ENCODE results near the gene C1orf174.

C1orf174 gene

DNA sequence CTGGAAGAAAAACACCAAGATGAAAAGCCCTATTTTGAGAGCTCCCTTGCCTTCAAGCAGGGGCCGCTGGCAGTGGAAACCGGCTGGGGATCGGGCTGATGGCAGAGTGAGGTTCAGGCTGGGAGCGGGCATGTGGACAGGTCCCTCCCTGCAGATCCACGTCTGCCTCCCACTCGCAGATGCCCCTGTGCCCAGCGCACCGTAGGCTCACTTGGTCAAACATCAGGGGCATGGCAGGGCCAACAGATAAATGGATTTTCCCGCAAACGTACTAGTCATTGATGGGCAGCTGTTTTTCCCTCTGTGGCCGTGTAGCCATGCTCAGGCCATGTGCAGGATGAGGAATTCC lies 6.6 kb upstream of the C1orf174 start:
- Mint-ChIP-seq H3K9me3 (no peaks in the 10 kb centered on the region), H3K4me3 (no peak overlapping the region), H3K36me3 (no peaks in the 10 kb centered on the region)

DNA sequence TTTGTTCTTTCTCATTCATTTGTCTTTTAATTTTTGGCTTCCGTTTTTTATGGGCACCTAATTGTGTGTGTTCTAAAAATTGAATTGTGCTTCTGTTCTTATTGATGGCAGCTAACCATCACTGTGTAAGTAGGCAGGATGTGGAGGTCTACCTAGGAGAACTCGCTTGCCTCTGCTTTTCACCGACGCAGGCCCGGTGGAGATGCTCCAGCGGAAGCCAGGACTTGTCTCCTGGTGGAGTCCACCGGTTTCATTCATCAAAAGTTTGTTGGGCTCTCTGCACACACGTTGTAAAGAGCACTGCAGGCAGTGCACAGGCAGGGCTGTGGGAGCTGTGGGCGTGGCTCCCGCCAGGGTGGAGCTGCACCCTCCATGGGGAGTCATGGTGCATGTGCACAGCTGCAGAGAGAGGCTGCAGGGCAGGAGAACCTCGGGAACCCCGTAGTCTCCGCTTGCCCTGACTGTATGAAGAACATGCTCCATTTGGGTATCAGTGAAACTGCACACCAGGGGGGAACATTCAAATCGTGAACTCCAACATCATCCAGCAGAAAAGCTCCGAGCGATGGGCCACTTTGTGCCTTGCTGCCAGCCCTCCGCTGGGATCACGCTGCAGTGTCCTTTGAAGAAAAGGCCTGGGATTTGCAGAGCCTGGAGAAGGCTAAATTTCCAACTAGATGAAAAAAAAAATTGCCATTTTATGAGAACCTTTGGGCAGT lies 6.0 kb upstream of the C1orf174 start:
- H3K27ac Mint-ChIP-seq: no peak overlapping the region
- H3K4me1 Mint-ChIP-seq: peaks cover 28% of the 10 kb centered on the region
- no peaks in the 10 kb centered on the region for H3K27me3 Mint-ChIP-seq
- no peaks in the 10 kb centered on the region for H3K36me3 Mint-ChIP-seq
- H3K9me3 Mint-ChIP-seq: no peaks in the 10 kb centered on the region
- no peak overlapping the region for H3K4me3 Mint-ChIP-seq

More for the DNA sequence above, 6.6 kb upstream of the C1orf174 start:
- H3K27me3 Mint-ChIP-seq: no peaks in the 10 kb centered on the region
- H3K27ac Mint-ChIP-seq: no peak overlapping the region
- peaks cover 28% of the 10 kb centered on the region for H3K4me1 Mint-ChIP-seq

DNA sequence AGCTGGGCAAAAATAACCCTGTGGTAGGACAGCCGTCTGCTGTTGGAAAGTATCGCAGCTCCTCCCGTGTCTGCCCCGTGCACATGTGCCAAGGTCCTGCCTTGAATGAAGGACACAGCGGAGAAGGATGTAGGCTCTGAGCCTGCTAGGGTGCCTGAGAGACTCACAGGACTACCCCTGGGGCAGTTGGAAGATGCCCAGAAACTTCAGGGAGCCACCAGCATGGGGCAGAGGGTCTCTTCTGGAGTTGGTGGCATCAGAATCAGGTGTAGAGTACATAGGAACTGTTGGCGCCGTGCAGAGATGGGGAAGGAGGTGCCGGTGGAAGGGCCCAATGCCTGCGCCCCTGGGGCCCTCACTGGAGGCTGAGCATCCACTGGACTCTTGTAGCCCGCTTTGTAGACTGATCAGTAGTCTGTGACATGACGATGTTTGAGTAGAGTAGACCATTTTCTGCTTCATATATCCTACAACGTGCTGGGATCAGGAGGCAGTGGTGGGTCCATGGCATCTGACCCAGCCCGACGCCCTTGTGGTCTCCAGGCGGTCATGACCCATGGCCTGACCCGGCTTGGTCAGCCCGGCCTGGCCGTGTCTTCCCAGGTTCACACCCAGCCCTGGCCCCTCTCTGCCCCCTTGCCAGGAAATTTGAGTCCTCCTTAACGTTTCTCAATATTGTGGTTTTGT lies 5.3 kb upstream of the C1orf174 start:
- Mint-ChIP-seq H3K27me3 (no peaks in the 10 kb centered on the region), H3K27ac (peak overlapping the region; percentile 51), H3K36me3 (no peaks in the 10 kb centered on the region), H3K4me3 (no peak overlapping the region), H3K4me1 (peaks cover 25% of the 10 kb centered on the region), H3K9me3 (no peaks in the 10 kb centered on the region)

DNA sequence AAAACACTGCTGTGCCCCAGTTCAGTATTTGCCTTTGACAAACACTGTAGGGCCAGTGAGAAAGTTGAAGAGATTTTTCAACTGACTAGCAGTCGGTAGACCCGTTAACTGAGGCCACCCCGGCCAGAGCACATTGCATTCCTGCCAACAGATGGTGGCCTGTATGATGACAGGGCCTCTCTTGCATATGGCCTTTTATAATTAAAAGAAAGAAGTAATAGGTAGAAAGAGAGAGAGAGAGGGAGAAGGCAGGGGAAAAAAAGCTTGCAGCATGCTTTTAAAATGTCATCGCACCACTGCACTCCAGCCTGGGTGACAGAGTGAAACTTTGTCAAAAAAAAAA lies 4.7 kb upstream of the C1orf174 start:
- no peaks in the 10 kb centered on the region for H3K27me3 Mint-ChIP-seq
- H3K27ac Mint-ChIP-seq: no peak overlapping the region
- peaks cover 25% of the 10 kb centered on the region for H3K4me1 Mint-ChIP-seq
- no peaks in the 10 kb centered on the region for H3K9me3 Mint-ChIP-seq
- H3K36me3 Mint-ChIP-seq: no peaks in the 10 kb centered on the region
- H3K4me3 Mint-ChIP-seq: no peak overlapping the region

DNA sequence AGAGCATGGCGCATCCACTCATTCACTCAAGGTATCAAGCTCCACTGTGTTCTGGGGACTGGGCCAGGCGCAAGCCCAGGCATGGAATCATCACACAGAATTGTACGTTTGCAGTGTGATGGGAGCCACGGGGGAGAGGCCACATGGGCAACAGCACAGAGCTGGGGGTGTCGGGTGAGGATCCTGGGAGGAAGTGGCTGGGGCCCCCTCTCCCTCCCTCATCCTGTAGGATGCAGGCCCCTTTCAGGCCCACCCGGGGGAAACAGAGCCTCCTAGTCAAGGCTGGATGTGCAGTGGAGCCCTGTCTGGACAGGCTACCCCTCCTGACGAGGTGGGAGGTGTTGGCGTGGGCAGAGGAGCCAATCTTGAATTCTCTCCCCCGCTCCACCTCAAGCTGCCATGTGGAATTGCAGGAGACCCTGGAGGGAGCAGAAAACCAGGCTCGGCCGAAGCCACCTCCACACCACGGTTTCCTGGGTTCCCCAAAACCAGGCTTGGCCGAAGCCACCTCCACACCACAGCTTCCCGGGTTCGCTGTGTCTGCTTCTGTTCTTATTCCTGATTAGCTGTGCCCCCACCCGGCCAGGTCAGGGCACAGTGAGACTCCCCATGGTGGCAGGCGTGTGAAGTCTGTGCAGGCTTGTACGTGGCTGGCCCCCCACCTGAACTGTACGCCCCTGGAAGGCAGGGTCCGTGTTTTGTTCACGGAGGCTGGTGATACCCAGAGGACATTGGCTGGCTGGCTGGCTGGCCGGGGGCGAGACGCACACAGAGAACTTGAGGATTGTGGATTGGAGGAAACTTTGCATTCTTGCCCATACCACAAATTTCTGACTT lies 4.2 kb upstream of the C1orf174 start:
- no peak overlapping the region for H3K4me3 Mint-ChIP-seq
- H3K27me3 Mint-ChIP-seq: no peaks in the 10 kb centered on the region
- peaks cover 26% of the 10 kb centered on the region for H3K4me1 Mint-ChIP-seq
- no peaks in the 10 kb centered on the region for H3K36me3 Mint-ChIP-seq
- H3K27ac Mint-ChIP-seq: no peak overlapping the region
- no peaks in the 10 kb centered on the region for H3K9me3 Mint-ChIP-seq

DNA sequence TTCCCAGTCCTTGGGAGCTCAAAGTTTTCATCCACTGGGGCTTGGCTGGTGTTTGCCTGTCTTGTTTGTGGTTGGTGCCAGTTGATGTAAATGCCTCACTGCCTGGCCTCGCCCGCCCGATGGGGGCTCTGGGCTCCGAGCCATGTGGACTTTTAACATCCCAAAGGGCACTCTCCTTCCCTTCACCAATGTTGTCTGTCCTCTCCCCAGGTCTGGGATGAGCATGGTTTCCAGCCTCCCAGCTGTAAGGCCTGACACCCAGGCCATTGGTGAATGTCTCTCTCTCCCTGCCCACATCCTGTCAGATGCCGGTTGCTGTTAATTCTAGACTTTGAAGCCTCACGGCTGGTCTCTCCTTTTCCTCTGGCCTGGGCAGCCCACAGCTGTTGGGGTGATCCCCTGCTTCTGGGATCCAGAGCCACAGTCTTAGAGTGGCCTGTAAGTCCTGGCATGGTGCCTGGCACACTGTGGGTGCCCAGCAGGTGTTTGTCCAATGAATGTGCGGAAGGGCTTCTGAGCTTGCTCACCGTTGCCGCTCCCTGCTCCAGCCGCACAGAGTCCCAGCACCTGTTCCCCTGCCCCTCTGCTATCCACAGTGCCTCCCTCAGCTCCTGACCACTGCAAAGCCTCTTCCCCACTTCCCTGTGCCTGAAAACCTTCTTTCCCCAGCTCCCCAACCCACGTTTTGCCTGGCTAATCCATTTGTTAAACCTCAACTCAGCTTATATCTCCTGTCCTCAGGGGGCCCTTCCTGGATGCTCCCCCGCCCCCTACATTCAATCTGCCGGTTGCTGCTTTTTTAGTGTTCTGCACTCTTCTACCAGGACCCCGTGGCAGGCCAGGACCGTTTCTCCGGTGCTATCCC lies 3.3 kb upstream of the C1orf174 start:
- Mint-ChIP-seq H3K27me3 (no peaks in the 10 kb centered on the region), H3K4me3 (peak overlapping the region; percentile 49), H3K9me3 (peaks cover 6% of the 10 kb centered on the region), H3K27ac (peak overlapping the region; percentile 87), H3K36me3 (peaks cover 6% of the 10 kb centered on the region), H3K4me1 (peaks cover 34% of the 10 kb centered on the region)

DNA sequence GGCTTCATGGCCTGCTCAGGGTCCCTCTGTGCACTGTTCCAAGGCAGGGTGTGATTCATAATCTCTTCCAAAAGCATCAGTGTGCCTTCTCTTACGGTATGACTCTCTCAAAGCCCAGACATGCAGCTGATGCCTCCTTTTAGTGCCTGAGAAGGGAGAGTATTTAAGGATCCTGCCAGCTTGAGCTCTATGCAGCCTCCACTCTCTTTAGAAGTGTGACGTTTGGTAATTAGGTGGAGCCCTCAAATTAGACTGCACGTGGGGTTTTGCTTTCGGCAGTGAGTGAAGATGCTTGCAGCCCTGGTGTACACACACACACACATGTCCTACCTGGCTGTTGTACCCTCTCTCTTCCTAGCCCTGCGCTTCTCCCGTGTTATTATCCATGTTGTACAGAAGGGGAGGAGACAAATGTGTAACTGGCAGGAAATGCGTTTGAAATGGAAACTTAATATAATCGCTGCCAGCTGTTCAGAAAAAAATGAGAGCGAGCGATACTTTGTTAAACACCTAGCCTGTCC lies 2.6 kb upstream of the C1orf174 start:
- Mint-ChIP-seq H3K4me3 (peak overlapping the region; percentile 68), H3K4me1 (peaks cover 41% of the 10 kb centered on the region), H3K36me3 (peaks cover 6% of the 10 kb centered on the region), H3K27me3 (no peaks in the 10 kb centered on the region), H3K27ac (peak overlapping the region; percentile 87), H3K9me3 (peaks cover 6% of the 10 kb centered on the region)

DNA sequence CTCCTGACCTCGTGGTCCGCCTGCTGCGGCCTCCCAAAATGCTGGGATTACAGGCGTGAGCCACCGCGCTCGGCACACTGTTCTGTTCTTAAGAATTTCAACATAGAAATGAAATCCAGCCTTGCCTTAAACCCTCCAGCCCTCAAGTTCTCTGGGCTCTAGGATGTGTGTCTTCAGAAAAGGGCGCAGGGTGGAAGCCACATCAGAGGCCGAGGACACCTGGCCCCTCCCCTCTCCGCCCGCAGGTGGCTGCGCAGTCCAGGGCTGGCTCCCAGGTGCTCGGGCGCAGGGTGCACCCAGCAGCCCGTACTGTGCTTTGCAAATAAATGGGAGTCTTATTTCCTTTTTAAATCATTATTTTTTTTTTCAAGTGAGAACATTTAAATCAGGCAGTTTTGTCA lies 2.0 kb upstream of the C1orf174 start:
- peak overlapping the region; percentile 68 for H3K4me3 Mint-ChIP-seq
- H3K4me1 Mint-ChIP-seq: peaks cover 45% of the 10 kb centered on the region
- H3K27ac Mint-ChIP-seq: peak overlapping the region; percentile 59
- H3K9me3 Mint-ChIP-seq: peaks cover 10% of the 10 kb centered on the region
- no peaks in the 10 kb centered on the region for H3K27me3 Mint-ChIP-seq
- peaks cover 9% of the 10 kb centered on the region for H3K36me3 Mint-ChIP-seq

DNA sequence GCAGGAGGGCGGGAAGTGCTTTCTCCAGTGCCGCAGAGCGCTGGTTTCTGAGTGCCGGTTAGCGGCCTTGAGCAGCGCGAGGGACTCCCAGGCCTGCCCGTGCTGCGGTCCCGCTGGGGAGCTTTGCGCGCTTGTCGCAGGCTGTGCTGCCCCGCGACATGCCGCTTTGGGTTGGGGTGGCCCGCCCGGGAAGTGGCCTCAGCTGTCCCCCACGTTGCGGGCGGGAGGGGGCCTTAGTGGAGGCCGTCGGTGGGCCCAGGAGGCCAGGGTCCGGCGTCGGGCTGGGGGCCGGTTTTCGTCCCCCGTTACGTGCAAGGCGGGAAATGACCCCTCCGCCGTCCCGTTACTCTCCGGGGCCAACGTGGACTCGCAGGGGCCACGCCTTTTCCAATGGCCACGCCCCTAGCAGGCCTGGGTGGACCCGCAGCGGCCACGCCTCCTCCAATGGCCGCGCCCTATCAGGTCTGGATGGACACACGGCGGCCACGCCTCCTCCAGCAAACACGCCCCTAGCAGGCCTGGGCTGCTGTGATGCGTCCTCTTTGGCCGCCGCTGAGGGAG lies 977 bp upstream of the C1orf174 start:
- Mint-ChIP-seq H3K36me3 (peaks cover 15% of the 10 kb centered on the region), H3K9me3 (peaks cover 12% of the 10 kb centered on the region), H3K27ac (peak overlapping the region; percentile 98)

DNA sequence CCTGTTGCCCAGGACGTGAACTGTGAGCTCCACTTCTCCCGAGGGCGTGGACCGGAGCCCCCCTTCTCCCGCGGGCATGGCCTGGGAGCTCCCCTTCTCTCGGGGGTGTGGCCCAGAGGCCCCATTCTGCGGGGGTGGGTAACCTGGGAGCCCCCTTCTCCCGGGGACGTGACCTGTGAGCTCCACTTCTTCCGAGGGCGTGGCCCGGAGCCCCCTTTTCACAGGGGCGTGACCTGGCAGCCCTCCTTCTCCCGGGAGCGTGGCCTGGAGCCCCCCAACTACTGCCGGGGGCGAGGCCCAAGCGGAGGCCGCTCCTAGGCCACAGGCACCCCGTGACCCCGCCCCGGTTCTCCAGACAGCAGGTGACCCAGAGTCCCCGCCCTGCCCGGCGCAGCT lies 320 bp downstream of the C1orf174 start:
- H3K27ac Mint-ChIP-seq: peak overlapping the region; percentile 98
- peaks cover 45% of the 10 kb centered on the region for H3K4me1 Mint-ChIP-seq
- no peaks in the 10 kb centered on the region for H3K27me3 Mint-ChIP-seq
- H3K4me3 Mint-ChIP-seq: peak overlapping the region; percentile 96
- peaks cover 12% of the 10 kb centered on the region for H3K9me3 Mint-ChIP-seq
- peaks cover 15% of the 10 kb centered on the region for H3K36me3 Mint-ChIP-seq

More for the DNA sequence above, 977 bp upstream of the C1orf174 start:
- Mint-ChIP-seq H3K4me3 (peak overlapping the region; percentile 96), H3K27me3 (no peaks in the 10 kb centered on the region), H3K4me1 (peaks cover 48% of the 10 kb centered on the region)

DNA sequence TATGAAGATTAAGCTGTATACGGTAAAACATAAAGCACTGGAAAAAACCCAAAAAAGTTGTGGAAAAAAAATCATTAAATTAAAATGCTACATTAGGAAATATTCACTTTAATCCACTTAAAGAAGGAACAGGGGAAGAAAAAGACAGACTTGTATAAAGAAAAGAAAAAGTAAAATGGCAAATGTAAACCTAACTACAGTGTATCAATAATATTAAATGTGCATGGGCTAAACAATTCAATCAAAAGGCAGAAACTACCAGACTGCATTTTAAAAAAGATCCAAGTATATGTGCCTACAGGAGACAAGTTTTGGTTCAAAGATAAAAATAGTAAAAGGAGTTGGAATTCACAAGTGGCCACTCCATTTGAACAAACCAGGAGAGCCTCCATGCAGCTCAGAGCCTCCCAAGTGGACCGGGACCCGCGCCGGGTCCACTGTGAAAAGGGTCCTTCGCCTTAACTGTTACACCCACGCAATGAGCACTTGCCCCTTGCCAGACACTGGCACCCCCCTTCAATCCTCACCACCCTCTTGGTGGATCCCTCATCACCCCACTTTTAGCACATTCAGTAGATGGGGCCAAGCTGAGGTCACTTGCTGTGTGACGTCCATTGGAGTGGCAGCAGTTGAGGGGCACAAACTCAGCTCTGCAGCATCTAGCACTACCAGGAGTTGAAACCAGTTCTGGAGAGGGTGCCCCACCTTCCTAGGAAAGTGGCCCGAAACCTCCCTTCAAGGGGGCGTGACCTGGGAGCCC lies 898 bp downstream of the C1orf174 start:
- Mint-ChIP-seq H3K36me3 (peaks cover 15% of the 10 kb centered on the region), H3K4me1 (peaks cover 45% of the 10 kb centered on the region), H3K9me3 (peaks cover 12% of the 10 kb centered on the region), H3K27ac (peak overlapping the region; percentile 94), H3K4me3 (peak overlapping the region; percentile 96), H3K27me3 (no peaks in the 10 kb centered on the region)

DNA sequence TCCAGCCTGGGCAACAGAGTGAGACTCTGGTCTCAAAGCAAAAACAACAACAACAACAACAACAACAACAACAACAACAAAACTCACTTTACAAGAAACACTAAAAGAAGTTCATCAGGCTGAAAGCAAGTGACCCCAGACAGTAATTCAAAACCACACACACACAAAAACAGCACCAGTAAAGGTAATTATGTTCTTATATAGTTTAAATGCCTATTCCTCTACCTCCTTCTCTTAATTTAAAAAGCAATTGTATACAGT lies 1.7 kb downstream of the C1orf174 start:
- Mint-ChIP-seq H3K4me3 (peak overlapping the region; percentile 96), H3K36me3 (peaks cover 15% of the 10 kb centered on the region), H3K4me1 (peaks cover 40% of the 10 kb centered on the region), H3K9me3 (peaks cover 12% of the 10 kb centered on the region), H3K27me3 (no peaks in the 10 kb centered on the region), H3K27ac (no peak overlapping the region)

DNA sequence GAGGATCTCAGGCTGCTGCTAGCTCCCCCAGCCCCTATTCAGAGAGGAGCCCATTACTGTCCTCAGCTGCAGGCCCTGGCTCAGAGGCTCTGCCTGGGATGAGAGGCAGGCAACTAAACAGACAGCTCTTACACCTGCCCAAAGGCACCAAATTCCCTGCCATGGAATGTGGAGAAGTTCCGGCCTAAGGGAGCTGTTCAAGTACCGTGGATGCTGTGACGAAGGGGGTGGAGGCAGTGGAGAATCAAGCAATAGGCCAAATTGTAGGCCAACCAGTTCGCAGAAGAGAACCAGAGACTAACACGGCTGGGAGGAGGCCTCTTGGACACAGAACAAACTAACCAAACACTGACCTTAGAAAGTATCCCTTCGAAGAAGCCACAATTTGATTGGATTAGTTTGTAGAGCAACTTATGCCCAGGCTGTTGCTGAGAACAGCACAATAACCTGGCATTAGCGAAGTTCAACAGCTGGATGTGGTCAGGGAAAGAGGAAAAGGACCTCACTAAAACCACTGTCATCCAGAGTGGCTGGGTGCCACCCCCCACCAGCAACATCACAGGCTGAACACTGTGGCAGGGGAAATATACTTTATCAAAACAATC lies 3.6 kb downstream of the C1orf174 start:
- Mint-ChIP-seq H3K27ac (no peak overlapping the region), H3K4me1 (peaks cover 27% of the 10 kb centered on the region), H3K36me3 (peaks cover 15% of the 10 kb centered on the region), H3K27me3 (no peaks in the 10 kb centered on the region), H3K9me3 (peaks cover 12% of the 10 kb centered on the region), H3K4me3 (no peak overlapping the region)

DNA sequence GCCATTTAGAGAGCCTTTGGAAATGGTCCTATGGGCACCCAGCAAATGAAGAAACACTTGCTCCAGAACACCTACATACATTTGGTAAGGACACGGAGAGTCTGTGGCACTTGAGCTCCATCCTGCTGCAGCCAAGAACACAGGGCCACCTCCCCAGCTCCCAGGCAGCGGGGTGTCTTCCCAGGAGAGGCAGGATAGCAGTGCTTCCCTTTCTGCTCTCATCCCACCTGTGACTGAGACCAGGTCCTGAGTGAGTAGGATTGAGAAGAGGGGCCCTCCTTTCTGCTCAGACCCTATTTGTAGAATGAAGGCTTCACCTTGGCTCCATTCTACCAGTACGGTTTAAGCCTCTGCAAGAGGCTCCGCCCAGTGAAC lies 4.1 kb downstream of the C1orf174 start:
- Mint-ChIP-seq H3K27me3 (no peaks in the 10 kb centered on the region), H3K27ac (no peak overlapping the region), H3K36me3 (peaks cover 15% of the 10 kb centered on the region), H3K9me3 (peaks cover 12% of the 10 kb centered on the region), H3K4me3 (no peak overlapping the region), H3K4me1 (peaks cover 29% of the 10 kb centered on the region)

All from activated naive CD4-positive, alpha-beta T cell treated with anti-CD3 and anti-CD28 coated beads, Interleukin-2, amount 50 U/mL, for 24 hours (primary cell).